OCI-LY7 (cell line): ENCODE results near the gene LAMA3. TPM values are rescaled to one million over a fixed set of nuclear protein-coding genes. Genes with fewer than 3 reads are reported as not detected.

ENCODE experiments used
- BruUV-seq: library from RNA; stranded (reverse); fragments of 400-500 nt; replicated peaks from 2 replicates; lab custom pipeline; 2021; lab: Mats Ljungman, UMichigan
- CTCF ChIA-PET: fragments of 300-600 bp; sonication (Branson Sonifier 250); formaldehyde crosslinking; loops from one replicate; lab custom pipeline; 2022; ENCODE audit warnings: antibody characterized with exemption; ENCODE audit not compliant: unreplicated experiment; lab: Charles Lee
- POLR2A ChIA-PET: fragments of 300-600 bp; sonication (Branson Sonifier 250); formaldehyde crosslinking; loops from one replicate; lab custom pipeline; 2022; ENCODE audit warnings: antibody characterized with exemption; lab: Charles Lee
- DNase-seq: peaks from one replicate; pipeline ENCODE4 v3.0.0-alpha.2; 2015; ENCODE audit warnings: low spot score
- H2AFZ ChIP-seq: fragments of 200-600 bp; sonication (generic), shearing (Covaris generic); 2 replicates; pipeline ENCODE4 v1.6.1; 2014; ENCODE audit warnings: mild to moderate bottlenecking, antibody characterized with exemption, low read length, moderate library complexity
- H3K27ac ChIP-seq: fragments of 200-600 bp; sonication (generic); 2 replicates; pipeline ENCODE4 v1.5.1; 2014; ENCODE audit warnings: mixed run types, low read depth, mild to moderate bottlenecking, moderate library complexity, low read length, inconsistent platforms; ENCODE audit not compliant: poor library complexity, severe bottlenecking
- H3K36me3 ChIP-seq: fragments of 200-600 bp; sonication (generic); 2 replicates; pipeline ENCODE4 v1.6.1; 2014; ENCODE audit warnings: mild to moderate bottlenecking, antibody characterized with exemption, low read length, moderate library complexity, mixed read lengths; ENCODE audit not compliant: insufficient read depth
- H3K4me1 ChIP-seq: fragments of 200-600 bp; sonication (generic); 2 replicates; pipeline ENCODE4 v1.5.1; 2014; ENCODE audit warnings: mild to moderate bottlenecking, low read length; ENCODE audit not compliant: insufficient read depth, poor library complexity, severe bottlenecking
- H3K4me2 ChIP-seq: fragments of 200-600 bp; sonication (generic); 2 replicates; pipeline ENCODE4 v1.6.1; 2014; ENCODE audit warnings: mild to moderate bottlenecking, low read length
- H3K4me3 ChIP-seq: fragments of 200-600 bp; sonication (generic); 2 replicates; pipeline ENCODE4 v1.5.1; 2014; ENCODE audit warnings: mild to moderate bottlenecking, low read depth, low read length; ENCODE audit not compliant: poor library complexity, severe bottlenecking
- H3K79me2 ChIP-seq: fragments of 200-600 bp; sonication (generic); 2 replicates; pipeline ENCODE4 v1.6.1; 2016; ENCODE audit warnings: low read depth, mild to moderate bottlenecking, low read length, moderate library complexity, mixed read lengths; ENCODE audit not compliant: insufficient read depth
- H3K9me2 ChIP-seq: fragments of 200-600 bp; sonication (generic); 2 replicates; pipeline ENCODE4 v1.6.1; 2016; ENCODE audit warnings: mild to moderate bottlenecking, low read length, mixed read lengths; ENCODE audit not compliant: insufficient read depth
- H3K9me3 ChIP-seq: fragments of 200-600 bp; sonication (generic); 2 replicates; pipeline ENCODE4 v1.6.1; 2014; ENCODE audit warnings: mild to moderate bottlenecking, mixed run types, low read length, mixed read lengths
- H4K20me1 ChIP-seq: fragments of 200-600 bp; sonication (generic); 2 replicates; pipeline ENCODE4 v1.6.1; 2014; ENCODE audit warnings: mild to moderate bottlenecking, antibody characterized with exemption, low read length, moderate library complexity, mixed read lengths; ENCODE audit not compliant: insufficient read depth
- CTCF ChIP-seq: fragments of 200-600 bp; sonication (generic); conservative IDR thresholded peaks from 2 replicates; pipeline ENCODE4 v1.5.1; 2014; ENCODE audit warnings: mild to moderate bottlenecking, antibody characterized with exemption, low read length, moderate library complexity, mixed read lengths
- EZH2phosphoT487 ChIP-seq: fragments of 200-600 bp; sonication (generic); IDR thresholded peaks from 2 replicates; pipeline ENCODE4 v1.6.1; 2018; ENCODE audit warnings: low read depth, borderline replicate concordance, mild to moderate bottlenecking, mixed run types, antibody characterized with exemption, low read length, moderate library complexity, mixed read lengths
- intact Hi-C: fragments of 100-400 bp; cut with micrococcal nuclease; formaldehyde crosslinking; loops from one replicate; pipeline ENCODE4 v1.10.0; 2022; ENCODE audit not compliant: unreplicated experiment
- total RNA-seq, 2 experiments: library from RNA; depleted of rRNA in 1 of 2; stranded (reverse); fragments of >200 nt in 1 of 2; shearing (Covaris generic) in 1 of 2; gene quantifications; 2 replicates each; pipeline ENCODE4 v1.2.3, GENCODE V29; 2014 to 2022

The LAMA3 gene
- total RNA-seq, 2 experiments from 2014 or later = 0.16 to 1.6 TPM

- Histone ChIP-seq H4K20me1 (no peaks in the 10 kb centered on the region), H3K79me2 (no peaks in the 10 kb centered on the region), H3K27ac (peak overlapping the region; percentile 95), H3K4me2 (peak overlapping the region; percentile 74), H3K4me3 (peak overlapping the region; percentile 51), H2AFZ (peak overlapping the region; percentile 85), H3K9me3 (peaks cover 4% of the 10 kb centered on the region; the same call in 1 of the 2 replicates), H3K36me3 (no peaks in the 10 kb centered on the region), H3K4me1 (peaks cover 68% of the 10 kb centered on the region), H3K9me2 (no peaks in the 10 kb centered on the region)
- DNase-seq = peak; percentile 86
- POLR2A ChIA-PET = interaction anchor here (0.5 to 1.7 kb wide), 8 partner anchors 8 to 1798 kb away, joined by 3 to 6 read pairs (median 4); no protein-coding TSS in a partner anchor
- BruUV-seq = no TSS peak
- CTCF ChIA-PET = no interaction called here
- intact Hi-C loops = no loop called here
- no peak for TF ChIP-seq EZH2phosphoT487
- no peak for TF ChIP-seq CTCF
These were observed 182.2 kb downstream of the LAMA3 start for GRCh38 chr18:23871410-23871809.

GRCh38 chr18:23872701-23873550 lies 183.7 kb downstream of the LAMA3 start:
- H3K9me3 ChIP-seq = no peaks in the 10 kb centered on the region

More at GRCh38 chr18:23872701-23873550, 183.7 kb downstream of the LAMA3 start:
- H3K4me2 ChIP-seq = 0 out of 2 replicates have a peak overlapping the region, but pooled peaks have one; percentile 10
- intact Hi-C loops = no loop called here
- H3K79me2 ChIP-seq = no peaks in the 10 kb centered on the region
- H3K27ac ChIP-seq = no peak overlapping the region
- H3K4me1 ChIP-seq = peaks cover 53% of the 10 kb centered on the region
- no peak for DNase-seq
- no peaks in the 10 kb centered on the region for H3K9me2 ChIP-seq
- no peak overlapping the region for H3K4me3 ChIP-seq
- no peaks in the 10 kb centered on the region for H4K20me1 ChIP-seq
- ChIA-PET CTCF (no interaction called here), POLR2A (interaction anchor here (1.1 kb wide), 1 partner anchor 31 kb away, joined by 5 read pairs; no protein-coding TSS in a partner anchor)
- BruUV-seq = no TSS peak
- H2AFZ ChIP-seq = no peak overlapping the region; the same call in 1 of the 2 replicates
- no peak for TF ChIP-seq CTCF
- TF ChIP-seq EZH2phosphoT487 = no peak
- H3K36me3 ChIP-seq = no peaks in the 10 kb centered on the region
